Measurements from ENCODE around the gene TMEM259.

DNA sequence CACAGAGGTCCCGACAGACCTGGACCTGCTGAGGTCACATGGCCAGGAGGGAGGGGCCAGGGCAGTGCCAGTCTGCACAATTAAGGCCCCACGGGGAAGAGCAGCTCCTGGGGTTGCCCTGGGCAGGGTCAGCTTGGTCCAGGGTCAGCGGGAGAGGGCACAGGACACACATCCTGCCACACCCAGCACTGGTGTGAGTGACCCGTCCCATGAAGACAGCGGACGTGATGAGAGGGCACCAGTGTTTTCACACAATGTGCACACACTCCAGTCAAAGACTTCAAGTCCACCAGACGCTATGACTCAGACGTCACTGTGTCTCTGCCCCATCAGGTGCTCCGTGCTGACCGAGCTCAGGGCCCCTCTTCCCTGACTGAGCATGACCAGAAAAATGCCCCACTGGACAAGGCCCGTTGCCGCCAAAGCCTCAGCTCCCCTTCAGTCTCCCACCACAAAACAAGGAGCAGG, 4.2 kb downstream of the TMEM259 start:
- TF ChIP-seq, protein P1, sequence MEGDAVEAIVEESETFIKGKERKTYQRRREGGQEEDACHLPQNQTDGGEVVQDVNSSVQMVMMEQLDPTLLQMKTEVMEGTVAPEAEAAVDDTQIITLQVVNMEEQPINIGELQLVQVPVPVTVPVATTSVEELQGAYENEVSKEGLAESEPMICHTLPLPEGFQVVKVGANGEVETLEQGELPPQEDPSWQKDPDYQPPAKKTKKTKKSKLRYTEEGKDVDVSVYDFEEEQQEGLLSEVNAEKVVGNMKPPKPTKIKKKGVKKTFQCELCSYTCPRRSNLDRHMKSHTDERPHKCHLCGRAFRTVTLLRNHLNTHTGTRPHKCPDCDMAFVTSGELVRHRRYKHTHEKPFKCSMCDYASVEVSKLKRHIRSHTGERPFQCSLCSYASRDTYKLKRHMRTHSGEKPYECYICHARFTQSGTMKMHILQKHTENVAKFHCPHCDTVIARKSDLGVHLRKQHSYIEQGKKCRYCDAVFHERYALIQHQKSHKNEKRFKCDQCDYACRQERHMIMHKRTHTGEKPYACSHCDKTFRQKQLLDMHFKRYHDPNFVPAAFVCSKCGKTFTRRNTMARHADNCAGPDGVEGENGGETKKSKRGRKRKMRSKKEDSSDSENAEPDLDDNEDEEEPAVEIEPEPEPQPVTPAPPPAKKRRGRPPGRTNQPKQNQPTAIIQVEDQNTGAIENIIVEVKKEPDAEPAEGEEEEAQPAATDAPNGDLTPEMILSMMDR (conservative IDR thresholded peaks at IDR 0.05) = no peak
- no peak for TF ChIP-seq EZH2 (IDR thresholded peaks at IDR 0.05; ENCODE audit: low read depth)
